Mucosa of stomach (tissue), 1 donor: ENCODE measurements around the gene PTPRM.

Source experiments
- H3K27me3 ChIP-seq: one replicate; pipeline ENCODE4 v1.7.0; 2013; ENCODE audit warnings: mild to moderate bottlenecking, low read length; ENCODE audit not compliant: control insufficient read depth, insufficient read depth
- H3K36me3 ChIP-seq: one replicate; pipeline ENCODE4 v1.7.0; 2013; ENCODE audit warnings: low read length; ENCODE audit not compliant: control insufficient read depth, insufficient read depth
- H3K4me1 ChIP-seq: one replicate; pipeline ENCODE4 v1.7.0; 2013; ENCODE audit warnings: mild to moderate bottlenecking, low read length; ENCODE audit not compliant: control insufficient read depth, insufficient read depth
- H3K4me3 ChIP-seq: one replicate; pipeline ENCODE4 v1.7.0; 2013; ENCODE audit warnings: low read length
- H3K9ac ChIP-seq: one replicate; pipeline ENCODE4 v1.7.0; 2013; ENCODE audit warnings: mild to moderate bottlenecking, low read length, moderate library complexity
- H3K9me3 ChIP-seq: one replicate; pipeline ENCODE4 v1.7.0; 2013; ENCODE audit warnings: mild to moderate bottlenecking, low read length, moderate library complexity; ENCODE audit not compliant: control insufficient read depth
- donor health status: Pancreatic carcinoma.

Gene PTPRM

GRCh38 chr18:7815787-7816186 is 248.7 kb downstream of the PTPRM start:
- no peak overlapping the region for H3K9ac ChIP-seq
- H3K4me1 ChIP-seq: no peaks in the 10 kb centered on the region
- H3K27me3 ChIP-seq: no peaks in the 10 kb centered on the region
- no peaks in the 10 kb centered on the region for H3K36me3 ChIP-seq
- H3K4me3 ChIP-seq: no peak overlapping the region
- peaks cover 3% of the 10 kb centered on the region for H3K9me3 ChIP-seq

GRCh38 chr18:7817575-7818230 is 250.6 kb downstream of the PTPRM start:
- no peaks in the 10 kb centered on the region for H3K27me3 ChIP-seq
- H3K36me3 ChIP-seq: no peaks in the 10 kb centered on the region
- H3K9ac ChIP-seq: no peak overlapping the region
- H3K9me3 ChIP-seq: peaks cover 3% of the 10 kb centered on the region
- H3K4me3 ChIP-seq: no peak overlapping the region
- no peaks in the 10 kb centered on the region for H3K4me1 ChIP-seq

- Histone ChIP-seq H3K4me3 (no peak overlapping the region), H3K27me3 (no peaks in the 10 kb centered on the region), H3K4me1 (no peaks in the 10 kb centered on the region), H3K9me3 (no peaks in the 10 kb centered on the region), H3K9ac (no peak overlapping the region), H3K36me3 (no peaks in the 10 kb centered on the region)
These were observed 254.7 kb downstream of the PTPRM start for GRCh38 chr18:7821784-7822183.

GRCh38 chr18:7822435-7823331 is 255.6 kb downstream of the PTPRM start:
- H3K9me3 ChIP-seq: no peaks in the 10 kb centered on the region
- no peak overlapping the region for H3K9ac ChIP-seq
- H3K4me1 ChIP-seq: no peaks in the 10 kb centered on the region
- H3K4me3 ChIP-seq: no peak overlapping the region
- no peaks in the 10 kb centered on the region for H3K27me3 ChIP-seq
- H3K36me3 ChIP-seq: no peaks in the 10 kb centered on the region

- no peaks in the 10 kb centered on the region for H3K36me3 ChIP-seq
- H3K4me3 ChIP-seq: no peak overlapping the region
- H3K9me3 ChIP-seq: no peaks in the 10 kb centered on the region
- H3K27me3 ChIP-seq: no peaks in the 10 kb centered on the region
- H3K9ac ChIP-seq: no peak overlapping the region
- H3K4me1 ChIP-seq: no peaks in the 10 kb centered on the region
These were observed 257.9 kb downstream of the PTPRM start for GRCh38 chr18:7824970-7825369.

- no peaks in the 10 kb centered on the region for H3K36me3 ChIP-seq
- H3K4me1 ChIP-seq: no peaks in the 10 kb centered on the region
- H3K27me3 ChIP-seq: no peaks in the 10 kb centered on the region
- H3K4me3 ChIP-seq: no peak overlapping the region
- no peak overlapping the region for H3K9ac ChIP-seq
- no peaks in the 10 kb centered on the region for H3K9me3 ChIP-seq
These were observed 263.4 kb downstream of the PTPRM start for GRCh38 chr18:7830468-7830867.

GRCh38 chr18:7839548-7839947 is 272.4 kb downstream of the PTPRM start:
- H3K9me3 ChIP-seq: no peaks in the 10 kb centered on the region
- H3K4me3 ChIP-seq: no peak overlapping the region
- no peaks in the 10 kb centered on the region for H3K36me3 ChIP-seq
- H3K27me3 ChIP-seq: no peaks in the 10 kb centered on the region
- H3K9ac ChIP-seq: no peak overlapping the region
- no peaks in the 10 kb centered on the region for H3K4me1 ChIP-seq

GRCh38 chr18:7840411-7840810 is 273.3 kb downstream of the PTPRM start:
- no peaks in the 10 kb centered on the region for H3K27me3 ChIP-seq
- H3K9me3 ChIP-seq: no peaks in the 10 kb centered on the region
- no peak overlapping the region for H3K4me3 ChIP-seq
- H3K9ac ChIP-seq: no peak overlapping the region
- no peaks in the 10 kb centered on the region for H3K4me1 ChIP-seq
- H3K36me3 ChIP-seq: no peaks in the 10 kb centered on the region

- Histone ChIP-seq H3K9me3 (no peaks in the 10 kb centered on the region), H3K36me3 (no peaks in the 10 kb centered on the region), H3K27me3 (no peaks in the 10 kb centered on the region), H3K9ac (no peak overlapping the region), H3K4me1 (no peaks in the 10 kb centered on the region), H3K4me3 (no peak overlapping the region)
These were observed 276.9 kb downstream of the PTPRM start for GRCh38 chr18:7844017-7844416.

GRCh38 chr18:7844418-7844817 is 277.3 kb downstream of the PTPRM start:
- Histone ChIP-seq H3K9ac (no peak overlapping the region), H3K36me3 (no peaks in the 10 kb centered on the region), H3K27me3 (no peaks in the 10 kb centered on the region), H3K9me3 (no peaks in the 10 kb centered on the region), H3K4me3 (no peak overlapping the region), H3K4me1 (no peaks in the 10 kb centered on the region)

- Histone ChIP-seq H3K27me3 (no peaks in the 10 kb centered on the region), H3K36me3 (no peaks in the 10 kb centered on the region), H3K4me3 (no peak overlapping the region), H3K4me1 (no peaks in the 10 kb centered on the region), H3K9me3 (no peaks in the 10 kb centered on the region), H3K9ac (no peak overlapping the region)
These were observed 279.2 kb downstream of the PTPRM start for GRCh38 chr18:7846335-7846734.

GRCh38 chr18:7847357-7848053 is 280.4 kb downstream of the PTPRM start:
- Histone ChIP-seq H3K36me3 (no peaks in the 10 kb centered on the region), H3K9ac (no peak overlapping the region), H3K9me3 (no peaks in the 10 kb centered on the region), H3K4me3 (no peak overlapping the region), H3K27me3 (no peaks in the 10 kb centered on the region), H3K4me1 (no peaks in the 10 kb centered on the region)
